Memory B cell (primary cell): ENCODE results near the gene ADAMTS14.
A peak's percentile ranks its signal among the peaks of the same experiment; 100 is the strongest.

Experiments
- ATAC-seq: fragments of 150-1000 bp; cut with Tn5 transposase; 2 replicates; pipeline ENCODE4 v1.10.0; 2021; ENCODE audit warnings: low read depth, mild to moderate bottlenecking, moderate library complexity
- DNase-seq, 2 donors: peaks; one replicate each; pipeline ENCODE4 v3.0.0; 2022; ENCODE audit warnings: low spot score in 2 of 2
- H3K27ac Mint-ChIP-seq: one replicate; pipeline ENCODE4 v1.8.0; 2022; ENCODE audit warnings: mild to moderate bottlenecking, moderate library complexity, mixed read lengths
- H3K27me3 Mint-ChIP-seq: one replicate; pipeline ENCODE4 v1.8.0; 2022; ENCODE audit warnings: mixed read lengths
- H3K36me3 Mint-ChIP-seq: one replicate; pipeline ENCODE4 v1.8.0; 2022; ENCODE audit warnings: mild to moderate bottlenecking, mixed read lengths
- H3K4me1 Mint-ChIP-seq: one replicate; pipeline ENCODE4 v1.8.0; 2022; ENCODE audit warnings: mixed read lengths
- H3K4me3 Mint-ChIP-seq: one replicate; pipeline ENCODE4 v1.8.0; 2022; ENCODE audit warnings: mild to moderate bottlenecking, moderate library complexity, mixed read lengths
- H3K9me3 Mint-ChIP-seq: one replicate; pipeline ENCODE4 v1.8.0; 2022; ENCODE audit warnings: mixed read lengths

Gene ADAMTS14

DNA sequence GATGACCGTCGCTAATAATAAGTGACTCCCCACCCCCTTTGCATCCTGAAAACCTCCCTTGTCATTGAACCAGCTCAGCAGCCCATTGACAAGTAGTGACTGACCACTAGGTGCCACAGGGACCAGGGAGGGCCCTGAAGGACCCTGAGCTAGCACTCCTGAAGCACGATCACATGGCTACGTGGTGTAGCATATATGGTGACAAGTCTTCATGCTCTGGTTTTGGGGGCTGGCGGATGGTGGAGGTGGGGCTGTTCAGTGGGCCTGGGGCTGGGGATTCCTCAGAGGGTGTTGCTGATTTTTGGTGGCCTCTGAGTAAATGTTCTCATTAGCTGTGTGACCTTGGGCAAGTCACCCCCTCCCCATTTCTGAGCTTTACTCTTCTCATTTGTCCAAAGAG lies 4.7 kb downstream of the ADAMTS14 start:
- Mint-ChIP-seq H3K4me1 (peaks cover 5% of the 10 kb centered on the region), H3K9me3 (no peaks in the 10 kb centered on the region), H3K4me3 (no peak overlapping the region), H3K27ac (no peak overlapping the region), H3K36me3 (no peaks in the 10 kb centered on the region), H3K27me3 (peaks cover 11% of the 10 kb centered on the region)
- DNase-seq (no peak), ATAC-seq (no peak)

GRCh38 chr10:70677620-70678249 lies 5.4 kb downstream of the ADAMTS14 start:
- Mint-ChIP-seq H3K9me3 (no peaks in the 10 kb centered on the region), H3K36me3 (no peaks in the 10 kb centered on the region), H3K4me1 (peaks cover 5% of the 10 kb centered on the region), H3K27me3 (peaks cover 11% of the 10 kb centered on the region), H3K27ac (no peak overlapping the region), H3K4me3 (no peak overlapping the region)
- ATAC-seq: no peak
- DNase-seq: no peak

GRCh38 chr10:70678250-70678635 lies 5.9 kb downstream of the ADAMTS14 start:
- peaks cover 3% of the 10 kb centered on the region for H3K4me1 Mint-ChIP-seq
- H3K4me3 Mint-ChIP-seq: no peak overlapping the region
- no peak for ATAC-seq
- H3K9me3 Mint-ChIP-seq: no peaks in the 10 kb centered on the region
- no peak overlapping the region for H3K27ac Mint-ChIP-seq
- peaks cover 7% of the 10 kb centered on the region for H3K27me3 Mint-ChIP-seq
- no peak for DNase-seq
- H3K36me3 Mint-ChIP-seq: no peaks in the 10 kb centered on the region

DNA sequence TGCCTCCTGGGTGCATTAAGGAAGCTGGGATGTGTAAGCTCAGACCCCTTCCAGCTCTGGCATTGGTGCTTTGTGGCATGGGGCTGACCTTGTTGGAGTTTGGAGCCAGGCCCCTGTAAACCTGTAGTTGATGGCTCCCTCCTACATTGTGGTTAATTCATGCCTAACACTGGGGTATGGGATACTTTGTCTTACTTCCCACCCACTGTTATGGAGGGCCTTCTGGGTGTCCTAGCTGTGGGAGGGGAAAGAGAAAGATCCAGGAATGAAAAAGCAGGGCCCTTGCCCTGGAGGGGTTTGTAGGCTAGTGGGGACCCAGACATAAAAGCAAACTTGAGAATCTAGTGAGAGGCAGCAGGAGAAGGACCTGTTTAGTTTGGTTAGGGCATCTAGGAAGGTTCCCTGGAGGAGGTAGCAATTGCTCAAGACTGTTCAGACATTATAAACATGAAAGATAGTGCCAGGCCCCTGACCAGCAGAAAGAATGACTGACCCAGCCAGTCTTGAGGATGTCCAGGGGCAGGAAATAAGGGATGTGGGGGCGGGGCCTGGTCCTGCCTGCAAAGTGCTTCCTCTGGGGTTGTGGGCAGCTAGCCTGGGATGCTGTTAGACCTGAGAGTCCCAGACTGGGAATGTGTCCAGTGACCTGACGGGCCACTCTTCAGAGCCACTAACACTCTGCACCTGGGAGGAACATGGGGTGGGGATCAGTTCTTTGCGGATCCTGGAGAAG lies 6.6 kb downstream of the ADAMTS14 start:
- DNase-seq (no peak), ATAC-seq (no peak)
- Mint-ChIP-seq H3K27ac (no peak overlapping the region), H3K27me3 (peaks cover 5% of the 10 kb centered on the region), H3K9me3 (no peaks in the 10 kb centered on the region), H3K4me3 (no peak overlapping the region), H3K4me1 (peaks cover 2% of the 10 kb centered on the region), H3K36me3 (no peaks in the 10 kb centered on the region)

DNA sequence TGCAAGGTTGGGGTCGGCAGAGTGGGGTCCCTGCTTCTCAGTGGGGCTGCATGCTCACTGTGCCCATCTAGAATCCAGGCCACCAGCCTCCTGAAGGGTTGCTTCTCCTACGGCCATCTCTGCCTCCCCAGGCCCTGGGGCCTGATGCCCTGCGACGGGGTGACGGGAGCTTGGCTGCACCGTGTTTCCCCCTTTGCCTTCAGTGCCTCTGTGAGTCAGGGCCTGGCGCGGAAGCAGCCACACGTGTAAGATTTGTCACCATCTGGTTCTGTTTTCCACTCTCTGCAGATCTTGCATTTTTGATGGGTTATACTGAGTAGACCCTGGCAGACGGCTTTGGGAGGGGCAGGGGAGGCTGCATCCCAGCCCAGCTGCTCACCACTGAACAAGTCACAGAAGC lies 7.2 kb downstream of the ADAMTS14 start:
- H3K4me1 Mint-ChIP-seq: peaks cover 2% of the 10 kb centered on the region
- no peaks in the 10 kb centered on the region for H3K36me3 Mint-ChIP-seq
- no peaks in the 10 kb centered on the region for H3K9me3 Mint-ChIP-seq
- ATAC-seq (no peak), DNase-seq (no peak)
- no peak overlapping the region for H3K4me3 Mint-ChIP-seq
- H3K27me3 Mint-ChIP-seq: peaks cover 5% of the 10 kb centered on the region
- H3K27ac Mint-ChIP-seq: no peak overlapping the region

- Mint-ChIP-seq H3K4me1 (peaks cover 2% of the 10 kb centered on the region), H3K36me3 (no peaks in the 10 kb centered on the region), H3K9me3 (no peaks in the 10 kb centered on the region), H3K27me3 (peaks cover 2% of the 10 kb centered on the region), H3K4me3 (no peak overlapping the region), H3K27ac (no peak overlapping the region)
- DNase-seq (no peak), ATAC-seq (no peak)
Measured at GRCh38 chr10:70680899-70681730, 8.8 kb downstream of the ADAMTS14 start.

GRCh38 chr10:70681731-70682005 lies 9.4 kb downstream of the ADAMTS14 start:
- ATAC-seq (no peak), DNase-seq (no peak)
- H3K4me1 Mint-ChIP-seq: peaks cover 2% of the 10 kb centered on the region
- H3K27ac Mint-ChIP-seq: no peak overlapping the region
- H3K27me3 Mint-ChIP-seq: peaks cover 2% of the 10 kb centered on the region
- no peak overlapping the region for H3K4me3 Mint-ChIP-seq
- no peaks in the 10 kb centered on the region for H3K9me3 Mint-ChIP-seq
- no peaks in the 10 kb centered on the region for H3K36me3 Mint-ChIP-seq

DNA sequence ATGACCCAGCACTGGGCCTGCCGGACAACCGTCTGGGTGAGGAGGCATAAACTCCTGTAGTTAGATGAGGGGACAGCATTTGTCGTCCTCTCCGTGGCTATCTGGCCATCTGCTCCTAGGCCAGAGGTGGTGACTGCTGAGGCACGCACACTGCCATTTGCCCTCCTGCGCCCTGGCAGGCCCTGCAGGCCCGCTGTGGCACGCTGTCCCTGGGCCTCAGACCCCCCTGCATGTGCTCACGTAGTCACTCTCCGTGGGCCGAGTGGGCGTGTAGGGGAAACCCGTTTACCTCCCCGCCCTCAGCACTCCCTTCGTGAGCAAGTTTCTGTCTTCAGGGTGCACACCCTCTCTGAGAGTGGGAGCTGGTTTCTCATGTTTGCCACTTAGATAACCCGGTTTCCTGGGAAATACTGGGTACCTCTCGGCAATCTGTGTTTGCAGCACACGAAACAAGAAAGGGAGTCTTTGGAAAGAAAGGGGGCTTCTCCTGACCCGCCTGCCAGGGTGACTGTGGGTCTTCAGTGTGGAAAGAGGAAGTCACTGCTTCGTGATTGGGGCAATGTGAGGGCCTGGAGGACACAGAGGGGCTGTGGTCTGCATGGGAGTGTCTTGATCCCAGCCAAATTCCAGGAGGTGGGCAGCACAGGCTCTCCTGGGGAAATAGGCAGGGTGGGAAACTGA lies 10.8 kb downstream of the ADAMTS14 start:
- ATAC-seq (peak; percentile 26), DNase-seq (no peak)
- no peaks in the 10 kb centered on the region for H3K9me3 Mint-ChIP-seq

GRCh38 chr10:70683601-70683934 lies 11.3 kb downstream of the ADAMTS14 start:
- ATAC-seq (no peak), DNase-seq (no peak)
- H3K27me3 Mint-ChIP-seq: peaks cover 2% of the 10 kb centered on the region
- no peaks in the 10 kb centered on the region for H3K36me3 Mint-ChIP-seq
- no peak overlapping the region for H3K27ac Mint-ChIP-seq
- H3K4me1 Mint-ChIP-seq: peaks cover 2% of the 10 kb centered on the region
- no peak overlapping the region for H3K4me3 Mint-ChIP-seq
- no peaks in the 10 kb centered on the region for H3K9me3 Mint-ChIP-seq

More for the DNA sequence above, 10.8 kb downstream of the ADAMTS14 start:
- peaks cover 2% of the 10 kb centered on the region for H3K27me3 Mint-ChIP-seq
- no peak overlapping the region for H3K27ac Mint-ChIP-seq
- peaks cover 2% of the 10 kb centered on the region for H3K4me1 Mint-ChIP-seq
- H3K4me3 Mint-ChIP-seq: no peak overlapping the region
- no peaks in the 10 kb centered on the region for H3K36me3 Mint-ChIP-seq

- no peak overlapping the region for H3K27ac Mint-ChIP-seq
- DNase-seq (no peak), ATAC-seq (no peak)
- H3K4me1 Mint-ChIP-seq: peaks cover 2% of the 10 kb centered on the region
- H3K36me3 Mint-ChIP-seq: no peaks in the 10 kb centered on the region
- H3K4me3 Mint-ChIP-seq: no peak overlapping the region
- H3K27me3 Mint-ChIP-seq: peaks cover 2% of the 10 kb centered on the region
- no peaks in the 10 kb centered on the region for H3K9me3 Mint-ChIP-seq
Measured at GRCh38 chr10:70683940-70684339, 11.6 kb downstream of the ADAMTS14 start.

DNA sequence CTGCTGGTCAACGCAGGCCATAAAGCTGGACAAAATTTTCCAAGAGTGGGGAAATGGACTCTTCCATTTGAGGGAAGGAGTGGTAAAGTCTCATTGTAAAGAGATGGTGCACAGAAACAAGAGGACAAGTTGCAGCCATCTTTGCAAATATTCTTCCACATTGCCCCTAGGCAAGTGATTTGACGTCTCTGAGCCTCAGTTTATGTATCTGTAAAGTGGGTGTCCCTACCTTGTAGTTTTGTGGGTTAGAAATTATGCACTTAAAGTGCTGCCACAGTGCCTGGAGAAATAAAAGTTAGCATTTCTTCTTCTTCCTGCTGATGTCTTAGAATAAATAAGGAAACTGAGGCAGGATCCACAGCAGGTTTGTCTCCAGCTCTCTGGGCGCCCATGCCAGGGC lies 12.1 kb downstream of the ADAMTS14 start:
- Mint-ChIP-seq H3K27me3 (peaks cover 2% of the 10 kb centered on the region), H3K9me3 (no peaks in the 10 kb centered on the region), H3K36me3 (no peaks in the 10 kb centered on the region), H3K27ac (no peak overlapping the region), H3K4me3 (no peak overlapping the region), H3K4me1 (peaks cover 2% of the 10 kb centered on the region)
- DNase-seq: no peak
- no peak for ATAC-seq

DNA sequence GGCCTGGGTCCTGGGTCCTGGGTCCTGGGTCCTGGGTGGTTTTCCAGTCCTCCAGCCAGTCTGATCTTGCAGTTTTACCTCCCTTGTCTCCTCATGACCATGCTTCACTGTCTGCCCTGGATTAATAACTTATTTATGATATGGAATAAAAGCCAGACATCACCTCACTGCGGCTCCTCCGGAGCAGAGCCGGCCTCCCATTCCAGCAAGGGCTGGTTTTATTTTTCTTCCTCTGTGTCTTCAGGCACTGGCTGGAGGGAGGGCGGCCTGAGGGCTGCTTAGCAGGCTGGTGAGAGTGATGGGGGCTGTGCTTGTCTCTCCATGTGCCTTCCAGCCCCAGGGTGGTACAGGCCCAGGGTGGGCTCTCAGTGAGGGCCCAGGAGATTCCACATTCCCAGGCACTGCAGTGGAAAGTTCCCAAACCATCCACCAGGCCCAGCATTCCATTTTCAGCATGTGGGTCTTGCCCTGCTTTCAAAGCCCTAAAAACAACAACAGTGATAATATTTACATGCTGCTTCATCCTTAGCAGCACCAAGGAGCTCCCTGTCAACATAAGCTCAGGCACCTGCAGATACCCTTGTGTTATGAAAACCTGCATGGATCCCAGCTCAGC lies 12.6 kb downstream of the ADAMTS14 start:
- no peak for DNase-seq
- Mint-ChIP-seq H3K27ac (no peak overlapping the region), H3K4me1 (peaks cover 2% of the 10 kb centered on the region), H3K36me3 (no peaks in the 10 kb centered on the region), H3K9me3 (no peaks in the 10 kb centered on the region), H3K4me3 (no peak overlapping the region), H3K27me3 (peaks cover 2% of the 10 kb centered on the region)
- no peak for ATAC-seq

- Mint-ChIP-seq H3K27me3 (peaks cover 3% of the 10 kb centered on the region), H3K9me3 (no peaks in the 10 kb centered on the region), H3K36me3 (no peaks in the 10 kb centered on the region), H3K4me3 (no peak overlapping the region), H3K4me1 (peaks cover 2% of the 10 kb centered on the region), H3K27ac (no peak overlapping the region)
- no peak for ATAC-seq
- DNase-seq: no peak
Measured at GRCh38 chr10:70685455-70685911, 13.2 kb downstream of the ADAMTS14 start.

- H3K27me3 Mint-ChIP-seq: peaks cover 1% of the 10 kb centered on the region
- H3K4me3 Mint-ChIP-seq: no peak overlapping the region
- ATAC-seq: no peak
- no peaks in the 10 kb centered on the region for H3K9me3 Mint-ChIP-seq
- H3K36me3 Mint-ChIP-seq: no peaks in the 10 kb centered on the region
- DNase-seq: no peak
- H3K4me1 Mint-ChIP-seq: no peaks in the 10 kb centered on the region
- H3K27ac Mint-ChIP-seq: no peak overlapping the region
Measured at GRCh38 chr10:70688828-70689227, 16.5 kb downstream of the ADAMTS14 start.
